Upper lobe of left lung (tissue), 6 donors: ENCODE results near the gene KRI1. TPM values are rescaled to one million over a fixed set of nuclear protein-coding genes. Genes with fewer than 3 reads are reported as not detected.
"Not testable (repeated sequence)": the region's sequence is repeated elsewhere in the genome, so short reads cannot be mapped to it uniquely, and the experiment has no call there.

Experiments used
- ATAC-seq, 2 donors: fragments of 200-7000 bp; cut with Tn5 transposase; one replicate each; pipeline ENCODE4 v1.9.1; 2022; ENCODE audit warnings: mild to moderate bottlenecking in 2 of 2, moderate library complexity in 2 of 2; ENCODE audit not compliant: low FRiP score in 2 of 2
- DNase-seq, 2 donors: peaks; one replicate each; pipeline ENCODE4 v3.0.0-alpha.2; 2019 to 2020
- H3K27ac ChIP-seq, 4 donors: fragments of 200-600 bp; sonication (generic); one replicate each; pipeline ENCODE4 v1.5.1; 2016 to 2019
- H3K27me3 ChIP-seq, 4 donors: fragments of 200-600 bp; sonication (generic); one replicate each; pipeline ENCODE4 v1.5.1; 2017 to 2019
- H3K36me3 ChIP-seq, 4 donors: fragments of 200-600 bp; sonication (generic); one replicate each; pipeline ENCODE4 v1.5.1; 2016 to 2019
- H3K4me1 ChIP-seq, 4 donors: fragments of 200-600 bp; sonication (generic); one replicate each; pipeline ENCODE4 v1.5.1; 2018 to 2019
- H3K4me3 ChIP-seq, 4 donors: fragments of 200-600 bp; sonication (generic); one replicate each; pipeline ENCODE4 v1.5.1; 2017 to 2019; ENCODE audit warnings: mild to moderate bottlenecking in 2 of 4, moderate library complexity in 1 of 4
- H3K9me3 ChIP-seq, 4 donors: fragments of 200-600 bp; sonication (generic); one replicate each; pipeline ENCODE4 v1.5.1; 2018 to 2019
- CTCF ChIP-seq, 6 experiments: fragments of 450-650 bp in 4 of 6; fragments of 200-600 bp in 2 of 6; sonication (generic) in 2 of 6; IDR thresholded peaks; one replicate each; pipeline ENCODE4 v1.5.1; 2016 to 2019; ENCODE audit warnings: antibody characterized with exemption in 6 of 6
- EP300 ChIP-seq, 4 donors: sonication (generic); formaldehyde crosslinking; IDR thresholded peaks; one replicate each; pipeline ENCODE4 v1.5.1; 2017; ENCODE audit warnings: antibody characterized with exemption in 4 of 4, control low read depth in 2 of 4
- POLR2A ChIP-seq, 4 donors: fragments of 450-650 bp; IDR thresholded peaks; one replicate each; pipeline ENCODE4 v1.5.1; 2016 to 2017; ENCODE audit warnings: antibody characterized with exemption in 4 of 4, mild to moderate bottlenecking in 2 of 4
- POLR2AphosphoS5 ChIP-seq, 2 donors: sonication (generic); formaldehyde crosslinking; IDR thresholded peaks; one replicate each; pipeline ENCODE4 v1.5.1; 2017; ENCODE audit warnings: antibody characterized with exemption in 2 of 2
- WGBS, 2 donors: methylation state at CpG; one replicate each; pipeline ENCODE4 v1.1.5; 2017 to 2018; 5-methylcytosine and 5-hydroxymethylcytosine counted together
- total RNA-seq, 6 donors: library from RNA; depleted of rRNA in 4 of 6; stranded (reverse); fragments of >200 nt in 4 of 6; gene quantifications; one replicate each; pipeline versions ENCODE4 v1.1.0 to v1.2.1, GENCODE V29; 2016 to 2021
- donor health status: DM: no; HTN: no; CAD: no; lungs with moderate emphysema.
- donor health status: DM: no; HTN: yes; CAD: no; lungs with severe emphysema.

KRI1 gene
- total RNA-seq, 6 donors from 2014 or later = 13.1 to 74.4 (median 24.5) TPM

GRCh38 chr19:10543059-10543419 lies 22.8 kb downstream of the KRI1 start:
- Histone ChIP-seq H3K4me3 (peak overlapping the region in 3 of 4 donors; percentile 76 to 87 (median 87)), H3K4me1 (peaks cover 9 to 23% (median 16%) of the 10 kb centered on the region in 4 donors), H3K9me3 (no peaks in the 10 kb centered on the region), H3K36me3 (peaks cover 0 to 15% (median 8%) of the 10 kb centered on the region in 4 donors), H3K27me3 (no peaks in the 10 kb centered on the region), H3K27ac (peak overlapping the region in 2 of 4 donors; percentile 85 to 96)
- no peak for DNase-seq
- no peak for TF ChIP-seq EP300 (IDR thresholded peaks at IDR 0.05)
- TF ChIP-seq POLR2A (IDR thresholded peaks at IDR 0.05) = no peak
- no peak for TF ChIP-seq CTCF (IDR thresholded peaks at IDR 0.05)
- WGBS, 2 donors = 56 to 57% methylated on average over 8 of the region's 8 CpGs
- no peak for ATAC-seq

- not testable (repeated sequence) for H3K27me3 ChIP-seq, H3K4me1 ChIP-seq, H3K4me3 ChIP-seq, ATAC-seq, H3K27ac ChIP-seq, H3K36me3 ChIP-seq, DNase-seq, H3K9me3 ChIP-seq
- WGBS, 2 donors = 56 to 68% methylated on average over 7 to 8 of the region's 9 CpGs
Observed at GRCh38 chr19:10539016-10539415, 26.8 kb downstream of the KRI1 start.

GRCh38 chr19:10538204-10538983 lies 27.4 kb downstream of the KRI1 start:
- Histone ChIP-seq H3K4me1 (peaks cover 0 to 4% (median 4%) of the 10 kb centered on the region in 4 donors), H3K27me3 (no peaks in the 10 kb centered on the region), H3K4me3 (no peak overlapping the region), H3K9me3 (no peaks in the 10 kb centered on the region), H3K27ac (no peak overlapping the region), H3K36me3 (no peaks in the 10 kb centered on the region)
- WGBS, 2 donors = 61 to 64% methylated on average over 19 to 20 of the region's 20 CpGs
- DNase-seq (no peak), ATAC-seq (no peak)
- TF ChIP-seq POLR2A (IDR thresholded peaks at IDR 0.05) (no peak), EP300 (IDR thresholded peaks at IDR 0.05) (no peak), CTCF (IDR thresholded peaks at IDR 0.05) (no peak), POLR2AphosphoS5 (IDR thresholded peaks at IDR 0.05) (no peak)

- Histone ChIP-seq H3K27me3 (no peaks in the 10 kb centered on the region), H3K9me3 (no peaks in the 10 kb centered on the region), H3K4me1 (no peaks in the 10 kb centered on the region), H3K4me3 (no peak overlapping the region), H3K27ac (no peak overlapping the region), H3K36me3 (no peaks in the 10 kb centered on the region)
- DNase-seq (no peak), ATAC-seq (no peak)
- 76 to 79% methylated on average over 11 of the region's 11 CpGs for WGBS, 2 donors
- TF ChIP-seq POLR2A (IDR thresholded peaks at IDR 0.05) (no peak), CTCF (IDR thresholded peaks at IDR 0.05) (no peak), EP300 (IDR thresholded peaks at IDR 0.05) (no peak), POLR2AphosphoS5 (IDR thresholded peaks at IDR 0.05) (no peak)
Observed at GRCh38 chr19:10537668-10538067, 28.1 kb downstream of the KRI1 start.

GRCh38 chr19:10535613-10536012 lies 30.2 kb downstream of the KRI1 start:
- Histone ChIP-seq H3K27me3 (no peaks in the 10 kb centered on the region), H3K36me3 (no peaks in the 10 kb centered on the region), H3K4me1 (no peaks in the 10 kb centered on the region), H3K9me3 (no peaks in the 10 kb centered on the region), H3K4me3 (no peak overlapping the region), H3K27ac (no peak overlapping the region)
- TF ChIP-seq POLR2A (IDR thresholded peaks at IDR 0.05) (no peak), CTCF (IDR thresholded peaks at IDR 0.05) (no peak), EP300 (IDR thresholded peaks at IDR 0.05) (no peak), POLR2AphosphoS5 (IDR thresholded peaks at IDR 0.05) (no peak)
- DNase-seq = no peak
- no peak for ATAC-seq
- 71 to 81% methylated on average over 6 of the region's 6 CpGs for WGBS, 2 donors
